ENCODE measurements around the gene UCN.

GRCh38 chr2:27296481-27296880 is 11.8 kb downstream of the UCN start:
- no peak for TF ChIP-seq CTCF (conservative IDR thresholded peaks at IDR 0.05; ENCODE audit: low read depth, low read length)
- no peak for TF ChIP-seq EZH2 (IDR thresholded peaks at IDR 0.05; ENCODE audit: low read length, unreplicated experiment)
- TF ChIP-seq EZH2phosphoT487 (IDR thresholded peaks at IDR 0.05; ENCODE audit: borderline replicate concordance, low read length) = no peak

Data from PC-3 (cell line).